GM23338 (cell line): Measurements from ENCODE around the gene ASPHD2. TPM values are rescaled to one million over a fixed set of nuclear protein-coding genes. Genes with fewer than 3 reads are reported as not detected.

Source experiments
- ATAC-seq: fragments of 200-7000 bp; cut with Tn5 transposase; 3 replicates; pipeline ENCODE4 v1.9.1; 2020
- DNase-seq: peaks from one replicate; pipeline ENCODE4 v3.0.0-alpha.2; 2015; ENCODE audit warnings: low spot score
- H2AFZ ChIP-seq: fragments of 200-600 bp; sonication (generic); 2 replicates; pipeline ENCODE4 v1.8.0; 2016; ENCODE audit warnings: antibody characterized with exemption, mild to moderate bottlenecking, moderate library complexity
- H3F3A ChIP-seq: fragments of 200-600 bp; sonication (generic); replicated peaks from 2 replicates; pipeline ENCODE4 v1.8.0; 2017; ENCODE audit warnings: antibody characterized with exemption, mixed run types, low read depth
- H3K27ac ChIP-seq: fragments of 200-600 bp; sonication (generic); 2 replicates; pipeline ENCODE4 v1.6.1; 2016; ENCODE audit warnings: low read depth
- H3K27me3 ChIP-seq: fragments of 200-600 bp; sonication (generic); 2 replicates; pipeline ENCODE4 v1.8.0; 2016; ENCODE audit warnings: mild to moderate bottlenecking, mixed run types, moderate library complexity; ENCODE audit not compliant: insufficient read depth
- H3K36me3 ChIP-seq: fragments of 200-600 bp; sonication (generic); 2 replicates; pipeline ENCODE4 v1.8.0; 2016; ENCODE audit warnings: mild to moderate bottlenecking; ENCODE audit not compliant: insufficient read depth
- H3K4me1 ChIP-seq: fragments of 200-600 bp; sonication (generic); 2 replicates; pipeline ENCODE4 v1.8.0; 2016; ENCODE audit warnings: mild to moderate bottlenecking, moderate library complexity; ENCODE audit not compliant: insufficient read depth
- H3K4me2 ChIP-seq: fragments of 200-600 bp; sonication (generic); 2 replicates; pipeline ENCODE4 v1.7.1; 2017; ENCODE audit warnings: mixed run types
- H3K4me3 ChIP-seq: fragments of 200-600 bp; sonication (generic); 2 replicates; pipeline ENCODE4 v1.6.1; 2016; ENCODE audit warnings: mixed run types
- H3K79me2 ChIP-seq: fragments of 200-600 bp; sonication (generic); replicated peaks from 2 replicates; pipeline ENCODE4 v1.8.0; 2017; ENCODE audit warnings: mild to moderate bottlenecking; ENCODE audit not compliant: insufficient read depth
- H3K9me2 ChIP-seq: fragments of 200-600 bp; sonication (generic); 2 replicates; pipeline ENCODE4 v1.8.0; 2017; ENCODE audit not compliant: insufficient read depth
- H4K20me1 ChIP-seq: fragments of 200-600 bp; sonication (generic); replicated peaks from 2 replicates; pipeline ENCODE4 v1.8.0; 2017; ENCODE audit warnings: mild to moderate bottlenecking; ENCODE audit not compliant: insufficient read depth
- H3K27ac Mint-ChIP-seq: 2 replicates; pipeline ENCODE4 v1.8.0; 2020; ENCODE audit warnings: inconsistent platforms, mild to moderate bottlenecking, moderate library complexity, mixed read lengths
- H3K27me3 Mint-ChIP-seq: 3 replicates; pipeline ENCODE4 v1.8.0; 2022; ENCODE audit warnings: low read depth, mild to moderate bottlenecking, moderate library complexity, mixed read lengths, inconsistent platforms; ENCODE audit not compliant: insufficient read depth, poor library complexity
- H3K36me3 Mint-ChIP-seq: 3 replicates; pipeline ENCODE4 v1.8.0; 2021; ENCODE audit warnings: low read depth, mild to moderate bottlenecking, inconsistent platforms, moderate library complexity, mixed read lengths
- H3K4me1 Mint-ChIP-seq: 3 replicates; pipeline ENCODE4 v1.8.0; 2020; ENCODE audit warnings: mild to moderate bottlenecking, inconsistent platforms, mixed read lengths
- H3K4me3 Mint-ChIP-seq: 3 replicates; pipeline ENCODE4 v1.8.0; 2021; ENCODE audit warnings: moderate library complexity, mild to moderate bottlenecking, inconsistent platforms, mixed read lengths
- H3K9me3 Mint-ChIP-seq: 3 replicates; pipeline ENCODE4 v1.8.0; 2020; ENCODE audit warnings: moderate library complexity, mild to moderate bottlenecking, inconsistent platforms, mixed read lengths
- EZH2 ChIP-seq: fragments of 200-600 bp; sonication (generic); IDR thresholded peaks from one replicate; pipeline ENCODE4 v1.8.0; 2017; ENCODE audit warnings: antibody characterized with exemption, mild to moderate bottlenecking, low read depth; ENCODE audit not compliant: unreplicated experiment
- EZH2phosphoT487 ChIP-seq: fragments of 200-600 bp; sonication (generic); IDR thresholded peaks from one replicate; pipeline ENCODE4 v1.8.1; 2018; ENCODE audit warnings: antibody characterized with exemption; ENCODE audit not compliant: unreplicated experiment
- NANOG ChIP-seq: IDR thresholded peaks from 2 replicates; pipeline ENCODE4 v1.6.1; 2016; ENCODE audit warnings: antibody characterized with exemption, borderline replicate concordance
- REST ChIP-seq: IDR thresholded peaks from one replicate; pipeline ENCODE4 v1.6.1; 2018; ENCODE audit warnings: antibody characterized with exemption; ENCODE audit not compliant: unreplicated experiment
- ZNF114 ChIP-seq: fragments of 250-450 bp; sonication (Bioruptor Pico); IDR thresholded peaks from 2 replicates; pipeline ENCODE4 v1.5.0; 2020; ENCODE audit warnings: mild to moderate bottlenecking, moderate library complexity
- polyA plus RNA-seq: library from polyadenylated mRNA; unstranded; fragments of >200 nt; fragmentation: Nextera tagmentation; extraction: Ambion mirVana; gene quantifications from 2 replicates; pipeline ENCODE4 v1.2.1, GENCODE V29; 2016
- total RNA-seq: library from RNA; depleted of rRNA; stranded (reverse); fragments of >200 nt; shearing (Covaris generic); gene quantifications from 2 replicates; pipeline ENCODE4 v1.2.3, GENCODE V29; 2014
- TF ChIP-seq, protein P1 (sequence below): fragments of 250-450 bp; sonication (Bioruptor Pico); IDR thresholded peaks from 2 replicates; pipeline ENCODE4 v1.5.0; 2020; ENCODE audit warnings: mild to moderate bottlenecking, moderate library complexity
- TF ChIP-seq, protein P2 (sequence below): IDR thresholded peaks from 2 replicates; pipeline ENCODE4 v1.6.1; 2016; ENCODE audit warnings: antibody characterized with exemption

ASPHD2 gene
- total and polyA plus RNA-seq, 2 experiments from 2014 or later = 6.0 to 9.3 TPM

- Mint-ChIP-seq H3K4me1 (no peaks in the 10 kb centered on the region), H3K36me3 (peaks cover 77% of the 10 kb centered on the region), H3K27me3 (no peaks in the 10 kb centered on the region), H3K27ac (no peak overlapping the region), H3K4me3 (no peak overlapping the region), H3K9me3 (no peaks in the 10 kb centered on the region)
- no peak for DNase-seq
- peaks cover 59% of the 10 kb centered on the region for H3K36me3 ChIP-seq
- no peak overlapping the region for H3K4me2 ChIP-seq
- H2AFZ ChIP-seq = no peak overlapping the region
- peaks cover 12% of the 10 kb centered on the region; the same call in 1 of the 2 replicates for H4K20me1 ChIP-seq
- no peaks in the 10 kb centered on the region for H3K27me3 ChIP-seq
- no peaks in the 10 kb centered on the region for H3K9me2 ChIP-seq
- H3F3A ChIP-seq = no peaks in the 10 kb centered on the region
- no peaks in the 10 kb centered on the region for H3K79me2 ChIP-seq
- H3K4me3 ChIP-seq = no peak overlapping the region
- TF ChIP-seq EZH2 (no peak), ZNF114 (no peak), REST (no peak), EZH2phosphoT487 (no peak)
- H3K4me1 ChIP-seq = no peaks in the 10 kb centered on the region
- ATAC-seq = no peak
- no peak overlapping the region for H3K27ac ChIP-seq
These were observed 42.5 kb downstream of the ASPHD2 start for GRCh38 chr22:26471522-26471921.

DNA sequence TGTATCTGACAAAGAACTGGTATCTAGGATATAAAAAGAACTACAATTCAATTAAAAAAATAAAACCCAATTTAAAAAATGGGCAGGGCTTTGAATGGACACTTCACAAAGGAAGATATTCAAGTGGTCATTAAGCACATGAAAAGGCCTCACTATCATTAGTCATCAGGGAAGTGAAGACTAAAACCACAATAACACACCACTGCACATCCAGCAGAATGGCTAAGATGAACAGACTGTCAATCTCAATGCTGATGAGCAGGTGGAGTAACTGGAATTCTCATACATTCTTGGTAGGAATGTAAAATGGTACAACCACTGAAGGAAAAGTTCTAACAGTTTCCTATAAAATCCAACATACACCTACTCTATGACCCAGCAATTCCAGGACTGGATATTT is 45.6 kb downstream of the ASPHD2 start:
- Mint-ChIP-seq H3K36me3 (peaks cover 71% of the 10 kb centered on the region), H3K9me3 (no peaks in the 10 kb centered on the region), H3K4me3 (no peak overlapping the region), H3K27me3 (no peaks in the 10 kb centered on the region), H3K4me1 (peaks cover 3% of the 10 kb centered on the region), H3K27ac (no peak overlapping the region)
- H3K27ac ChIP-seq = no peak overlapping the region
- TF ChIP-seq NANOG = no peak
- TF ChIP-seq, protein P1, sequence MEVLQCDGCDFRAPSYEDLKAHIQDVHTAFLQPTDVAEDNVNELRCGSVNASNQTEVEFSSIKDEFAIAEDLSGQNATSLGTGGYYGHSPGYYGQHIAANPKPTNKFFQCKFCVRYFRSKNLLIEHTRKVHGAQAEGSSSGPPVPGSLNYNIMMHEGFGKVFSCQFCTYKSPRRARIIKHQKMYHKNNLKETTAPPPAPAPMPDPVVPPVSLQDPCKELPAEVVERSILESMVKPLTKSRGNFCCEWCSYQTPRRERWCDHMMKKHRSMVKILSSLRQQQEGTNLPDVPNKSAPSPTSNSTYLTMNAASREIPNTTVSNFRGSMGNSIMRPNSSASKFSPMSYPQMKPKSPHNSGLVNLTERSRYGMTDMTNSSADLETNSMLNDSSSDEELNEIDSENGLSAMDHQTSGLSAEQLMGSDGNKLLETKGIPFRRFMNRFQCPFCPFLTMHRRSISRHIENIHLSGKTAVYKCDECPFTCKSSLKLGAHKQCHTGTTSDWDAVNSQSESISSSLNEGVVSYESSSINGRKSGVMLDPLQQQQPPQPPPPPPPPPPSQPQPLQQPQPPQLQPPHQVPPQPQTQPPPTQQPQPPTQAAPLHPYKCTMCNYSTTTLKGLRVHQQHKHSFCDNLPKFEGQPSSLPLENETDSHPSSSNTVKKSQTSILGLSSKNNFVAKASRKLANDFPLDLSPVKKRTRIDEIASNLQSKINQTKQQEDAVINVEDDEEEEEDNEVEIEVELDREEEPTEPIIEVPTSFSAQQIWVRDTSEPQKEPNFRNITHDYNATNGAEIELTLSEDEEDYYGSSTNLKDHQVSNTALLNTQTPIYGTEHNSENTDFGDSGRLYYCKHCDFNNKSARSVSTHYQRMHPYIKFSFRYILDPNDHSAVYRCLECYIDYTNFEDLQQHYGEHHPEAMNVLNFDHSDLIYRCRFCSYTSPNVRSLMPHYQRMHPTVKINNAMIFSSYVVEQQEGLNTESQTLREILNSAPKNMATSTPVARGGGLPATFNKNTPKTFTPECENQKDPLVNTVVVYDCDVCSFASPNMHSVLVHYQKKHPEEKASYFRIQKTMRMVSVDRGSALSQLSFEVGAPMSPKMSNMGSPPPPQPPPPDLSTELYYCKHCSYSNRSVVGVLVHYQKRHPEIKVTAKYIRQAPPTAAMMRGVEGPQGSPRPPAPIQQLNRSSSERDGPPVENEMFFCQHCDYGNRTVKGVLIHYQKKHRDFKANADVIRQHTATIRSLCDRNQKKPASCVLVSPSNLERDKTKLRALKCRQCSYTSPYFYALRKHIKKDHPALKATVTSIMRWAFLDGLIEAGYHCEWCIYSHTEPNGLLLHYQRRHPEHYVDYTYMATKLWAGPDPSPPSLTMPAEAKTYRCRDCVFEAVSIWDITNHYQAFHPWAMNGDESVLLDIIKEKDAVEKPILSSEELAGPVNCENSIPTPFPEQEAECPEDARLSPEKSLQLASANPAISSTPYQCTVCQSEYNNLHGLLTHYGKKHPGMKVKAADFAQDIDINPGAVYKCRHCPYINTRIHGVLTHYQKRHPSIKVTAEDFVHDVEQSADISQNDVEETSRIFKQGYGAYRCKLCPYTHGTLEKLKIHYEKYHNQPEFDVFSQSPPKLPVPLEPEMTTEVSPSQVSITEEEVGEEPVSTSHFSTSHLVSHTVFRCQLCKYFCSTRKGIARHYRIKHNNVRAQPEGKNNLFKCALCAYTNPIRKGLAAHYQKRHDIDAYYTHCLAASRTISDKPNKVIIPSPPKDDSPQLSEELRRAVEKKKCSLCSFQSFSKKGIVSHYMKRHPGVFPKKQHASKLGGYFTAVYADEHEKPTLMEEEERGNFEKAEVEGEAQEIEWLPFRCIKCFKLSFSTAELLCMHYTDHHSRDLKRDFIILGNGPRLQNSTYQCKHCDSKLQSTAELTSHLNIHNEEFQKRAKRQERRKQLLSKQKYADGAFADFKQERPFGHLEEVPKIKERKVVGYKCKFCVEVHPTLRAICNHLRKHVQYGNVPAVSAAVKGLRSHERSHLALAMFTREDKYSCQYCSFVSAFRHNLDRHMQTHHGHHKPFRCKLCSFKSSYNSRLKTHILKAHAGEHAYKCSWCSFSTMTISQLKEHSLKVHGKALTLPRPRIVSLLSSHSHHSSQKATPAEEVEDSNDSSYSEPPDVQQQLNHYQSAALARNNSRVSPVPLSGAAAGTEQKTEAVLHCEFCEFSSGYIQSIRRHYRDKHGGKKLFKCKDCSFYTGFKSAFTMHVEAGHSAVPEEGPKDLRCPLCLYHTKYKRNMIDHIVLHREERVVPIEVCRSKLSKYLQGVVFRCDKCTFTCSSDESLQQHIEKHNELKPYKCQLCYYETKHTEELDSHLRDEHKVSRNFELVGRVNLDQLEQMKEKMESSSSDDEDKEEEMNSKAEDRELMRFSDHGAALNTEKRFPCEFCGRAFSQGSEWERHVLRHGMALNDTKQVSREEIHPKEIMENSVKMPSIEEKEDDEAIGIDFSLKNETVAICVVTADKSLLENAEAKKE (CRISPR knock-in tag) = no peak
- TF ChIP-seq EZH2 = no peak
- TF ChIP-seq, protein P2, sequence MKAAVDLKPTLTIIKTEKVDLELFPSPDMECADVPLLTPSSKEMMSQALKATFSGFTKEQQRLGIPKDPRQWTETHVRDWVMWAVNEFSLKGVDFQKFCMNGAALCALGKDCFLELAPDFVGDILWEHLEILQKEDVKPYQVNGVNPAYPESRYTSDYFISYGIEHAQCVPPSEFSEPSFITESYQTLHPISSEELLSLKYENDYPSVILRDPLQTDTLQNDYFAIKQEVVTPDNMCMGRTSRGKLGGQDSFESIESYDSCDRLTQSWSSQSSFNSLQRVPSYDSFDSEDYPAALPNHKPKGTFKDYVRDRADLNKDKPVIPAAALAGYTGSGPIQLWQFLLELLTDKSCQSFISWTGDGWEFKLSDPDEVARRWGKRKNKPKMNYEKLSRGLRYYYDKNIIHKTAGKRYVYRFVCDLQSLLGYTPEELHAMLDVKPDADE = no peak
- no peak for TF ChIP-seq REST
- H2AFZ ChIP-seq = no peak overlapping the region
- peaks cover 15% of the 10 kb centered on the region; the same call in 1 of the 2 replicates for H4K20me1 ChIP-seq
- no peak overlapping the region for H3K4me3 ChIP-seq
- H3K4me1 ChIP-seq = no peaks in the 10 kb centered on the region; the same call in 1 of the 2 replicates
- no peak for DNase-seq
- peaks cover 13% of the 10 kb centered on the region for H3K79me2 ChIP-seq
- no peak for ATAC-seq
- H3K9me2 ChIP-seq = no peaks in the 10 kb centered on the region
- H3K27me3 ChIP-seq = no peaks in the 10 kb centered on the region
- H3K36me3 ChIP-seq = peaks cover 65% of the 10 kb centered on the region
- H3K4me2 ChIP-seq = no peak overlapping the region
- H3F3A ChIP-seq = no peaks in the 10 kb centered on the region
